GM12873 (cell line): ENCODE measurements around the gene TMEM72.

Source experiments
- TF ChIP-seq, protein P1 (sequence below): IDR thresholded peaks from 2 replicates; pipeline ENCODE4 v1.5.1; 2012; ENCODE audit warnings: low read depth, mild to moderate bottlenecking, moderate library complexity, low read length, control low read depth; ENCODE audit not compliant: insufficient read depth; ENCODE audit errors: missing control alignments

The TMEM72 gene

DNA sequence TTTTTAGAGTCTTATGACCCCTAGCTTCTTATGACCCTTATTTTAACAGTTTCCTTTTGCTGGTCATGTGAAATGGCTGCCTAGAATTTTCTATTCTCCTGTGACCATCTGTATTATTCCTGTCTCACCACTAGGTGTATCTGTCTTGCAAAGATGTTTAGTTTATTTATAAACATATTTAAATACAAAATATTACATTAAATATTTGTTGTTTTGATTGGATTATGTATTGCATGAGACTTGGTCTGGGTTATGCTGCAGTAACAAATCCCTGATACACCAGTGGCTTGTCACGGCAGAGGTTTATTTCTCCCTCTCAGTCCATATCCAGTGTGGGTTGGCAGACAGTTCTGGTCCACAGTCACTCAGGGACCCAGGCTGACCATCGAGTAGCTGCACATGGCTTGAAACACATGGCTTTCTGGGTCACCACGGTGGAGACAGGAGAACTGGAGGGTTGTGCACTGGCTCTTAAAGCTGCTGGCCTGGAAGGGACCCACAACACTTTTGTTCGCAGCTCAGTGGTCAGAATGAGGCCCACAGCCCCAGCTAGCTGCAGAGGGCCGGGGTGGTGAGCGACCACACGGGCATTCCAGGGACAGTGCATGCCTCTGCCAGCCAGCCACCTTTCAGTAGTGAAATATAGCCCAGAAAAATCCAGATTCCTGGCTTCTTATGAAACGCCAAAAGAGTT, 55.8 kb downstream of the TMEM72 start:
- TF ChIP-seq, protein P1, sequence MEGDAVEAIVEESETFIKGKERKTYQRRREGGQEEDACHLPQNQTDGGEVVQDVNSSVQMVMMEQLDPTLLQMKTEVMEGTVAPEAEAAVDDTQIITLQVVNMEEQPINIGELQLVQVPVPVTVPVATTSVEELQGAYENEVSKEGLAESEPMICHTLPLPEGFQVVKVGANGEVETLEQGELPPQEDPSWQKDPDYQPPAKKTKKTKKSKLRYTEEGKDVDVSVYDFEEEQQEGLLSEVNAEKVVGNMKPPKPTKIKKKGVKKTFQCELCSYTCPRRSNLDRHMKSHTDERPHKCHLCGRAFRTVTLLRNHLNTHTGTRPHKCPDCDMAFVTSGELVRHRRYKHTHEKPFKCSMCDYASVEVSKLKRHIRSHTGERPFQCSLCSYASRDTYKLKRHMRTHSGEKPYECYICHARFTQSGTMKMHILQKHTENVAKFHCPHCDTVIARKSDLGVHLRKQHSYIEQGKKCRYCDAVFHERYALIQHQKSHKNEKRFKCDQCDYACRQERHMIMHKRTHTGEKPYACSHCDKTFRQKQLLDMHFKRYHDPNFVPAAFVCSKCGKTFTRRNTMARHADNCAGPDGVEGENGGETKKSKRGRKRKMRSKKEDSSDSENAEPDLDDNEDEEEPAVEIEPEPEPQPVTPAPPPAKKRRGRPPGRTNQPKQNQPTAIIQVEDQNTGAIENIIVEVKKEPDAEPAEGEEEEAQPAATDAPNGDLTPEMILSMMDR = peak; percentile 9

DNA sequence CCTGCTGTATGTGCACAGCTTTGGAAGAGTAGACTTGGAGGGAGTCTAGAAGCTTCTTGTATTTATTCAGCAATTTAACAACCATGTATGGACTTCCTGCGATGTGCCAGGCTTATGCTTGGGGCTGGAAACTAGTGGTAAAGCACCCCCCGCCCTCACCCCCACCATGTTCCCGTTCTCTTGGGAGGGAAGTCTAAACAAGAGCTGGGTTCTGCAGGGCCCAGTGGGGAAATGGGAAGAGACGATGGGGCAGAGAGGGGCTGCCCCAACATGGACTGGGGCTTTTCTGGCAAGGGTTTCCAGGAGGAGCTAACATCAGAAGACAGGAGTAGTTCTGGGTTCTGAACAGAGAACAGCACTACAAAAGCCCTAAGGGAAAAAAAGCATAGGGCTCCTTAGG, 56.5 kb downstream of the TMEM72 start:
- TF ChIP-seq, protein P1 = no peak

DNA sequence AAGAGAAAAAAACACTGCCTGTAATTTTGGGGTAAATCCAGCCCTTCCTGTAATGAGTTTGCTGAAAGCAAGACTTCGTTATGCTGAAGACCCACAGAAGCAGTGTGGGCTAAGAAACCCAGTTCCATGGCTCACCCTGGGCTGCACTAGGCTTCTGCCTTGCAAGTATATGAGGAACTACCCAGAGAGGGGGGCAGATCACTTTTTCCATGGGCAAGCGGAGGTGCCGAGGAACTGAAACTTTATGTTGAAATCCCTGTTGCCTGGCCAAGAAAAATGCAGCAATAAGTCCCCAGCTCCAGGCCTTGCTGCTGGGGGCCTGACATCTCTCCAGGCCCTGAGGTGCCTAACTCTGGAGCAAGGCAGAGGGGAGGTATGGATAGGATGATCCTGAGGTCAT, 57.0 kb downstream of the TMEM72 start:
- TF ChIP-seq, protein P1 = no peak

DNA sequence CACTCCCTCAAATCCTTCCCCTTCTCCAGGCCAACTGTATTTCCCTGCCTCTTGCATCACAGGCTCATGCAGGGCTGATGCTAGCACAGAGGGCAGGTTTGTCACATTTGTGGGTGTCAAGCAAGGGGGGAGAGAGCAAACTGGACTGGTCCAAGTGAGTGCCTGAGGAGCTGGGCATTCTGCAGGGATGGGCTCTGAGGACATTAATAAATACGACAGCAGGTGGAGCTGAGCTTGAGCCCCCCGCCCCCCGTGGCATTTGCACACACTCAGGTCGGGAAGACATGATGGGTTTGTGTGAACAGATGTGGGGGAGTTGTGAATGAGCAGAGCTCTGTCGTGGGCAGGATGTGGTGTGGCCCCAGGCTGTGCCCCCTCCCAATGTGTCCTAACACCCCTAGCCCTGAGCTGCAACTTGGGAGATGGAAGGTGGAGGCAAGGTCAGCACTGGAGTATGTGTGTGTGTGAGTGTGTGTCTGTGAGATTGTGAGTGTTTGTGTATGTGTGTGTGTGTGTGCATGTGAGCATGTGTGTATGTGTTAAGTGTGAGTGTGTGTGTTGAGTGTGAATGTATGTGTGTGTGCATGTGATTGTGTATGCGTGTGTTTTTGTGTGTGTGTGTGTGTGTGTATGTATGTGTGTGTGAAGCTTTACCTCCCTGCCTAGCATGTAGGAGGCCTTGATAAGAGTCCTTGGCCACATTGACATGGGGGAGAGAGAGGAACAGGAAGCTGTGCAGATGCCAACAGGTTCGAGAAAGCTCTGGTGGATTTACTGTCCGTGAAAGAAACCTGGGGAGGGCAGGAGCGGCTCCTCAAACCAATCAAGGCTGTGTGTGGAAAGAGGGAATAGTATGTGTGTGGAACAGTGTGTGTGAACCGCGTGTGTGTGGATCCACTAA, 57.6 kb downstream of the TMEM72 start:
- TF ChIP-seq, protein P1 = no peak

DNA sequence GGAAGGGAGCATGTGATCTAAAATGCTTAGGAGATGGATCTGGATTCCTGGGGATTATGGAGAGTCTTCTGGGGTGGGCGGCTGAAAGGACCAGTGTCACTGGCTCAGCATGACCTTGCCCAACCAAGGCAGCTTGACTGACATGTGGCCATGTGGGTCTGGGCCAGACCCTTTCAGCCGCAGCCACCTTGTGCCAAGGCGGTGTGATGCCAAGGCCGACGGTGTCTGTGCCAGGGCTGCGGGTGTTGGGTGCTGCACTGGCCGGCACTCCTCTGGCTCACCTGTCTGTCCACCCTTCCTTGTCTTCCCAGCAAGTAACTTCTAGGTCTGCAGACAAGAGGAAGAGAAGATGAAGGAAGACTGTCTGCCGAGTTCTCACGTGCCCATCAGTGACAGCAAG, 58.7 kb downstream of the TMEM72 start:
- TF ChIP-seq, protein P1 = no peak

DNA sequence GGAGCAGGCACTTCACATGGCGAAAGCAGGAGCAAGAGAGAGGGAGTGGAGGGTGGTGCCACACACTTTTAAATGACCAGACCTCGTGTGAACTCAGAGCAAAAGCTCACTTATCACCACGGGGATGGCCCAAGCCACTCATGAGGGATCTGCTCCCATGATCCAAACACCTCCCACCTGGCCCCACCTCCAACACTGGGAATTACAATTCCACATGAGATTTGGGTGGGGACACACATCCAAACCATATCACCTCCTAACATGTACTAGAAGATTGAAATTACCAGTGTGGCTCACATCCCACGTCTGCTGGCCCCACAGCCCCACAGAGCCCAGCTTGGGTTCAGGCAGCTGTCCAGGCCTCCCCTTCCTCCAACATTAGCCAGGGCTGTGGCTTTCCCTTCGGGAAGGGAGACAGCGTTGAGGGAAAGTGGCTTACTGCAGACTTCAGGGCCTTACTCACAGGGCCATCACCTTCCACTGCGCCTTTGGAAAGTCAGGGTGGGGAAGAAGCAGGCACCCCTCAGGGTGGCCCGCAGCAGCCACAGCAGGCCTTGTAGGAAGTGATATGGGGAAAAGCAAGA, 59.8 kb downstream of the TMEM72 start:
- TF ChIP-seq, protein P1 = no peak

DNA sequence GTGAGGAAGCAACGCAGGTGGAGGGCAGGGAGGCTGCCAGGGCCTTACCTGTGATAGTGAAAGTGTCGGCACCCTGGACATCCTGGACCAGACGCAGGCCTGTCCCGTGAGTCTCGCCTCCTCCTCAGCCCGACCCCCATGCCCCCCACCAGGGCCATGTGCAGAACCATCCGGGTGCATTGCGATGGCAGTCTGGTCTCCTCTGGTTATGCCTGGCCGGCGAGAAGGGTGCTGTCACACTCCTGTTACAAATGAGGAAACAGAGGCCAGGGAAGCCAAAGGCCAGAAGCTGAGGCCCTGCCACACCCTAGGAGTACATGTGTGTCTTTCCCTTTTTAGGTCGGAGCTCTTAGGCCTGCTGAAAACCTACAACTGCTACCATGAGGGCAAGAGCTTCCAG, 60.3 kb downstream of the TMEM72 start:
- TF ChIP-seq, protein P1 = no peak
